DND-41 (cell line): ENCODE data around the gene DNPH1.

ENCODE experiments used
- ATAC-seq: fragments of 200-7000 bp; cut with Tn5 transposase; 3 replicates; pipeline ENCODE4 v1.9.1; 2021; ENCODE audit warnings: low read depth; ENCODE audit not compliant: insufficient read depth
- DNase-seq: peaks from one replicate; pipeline ENCODE4 v3.0.0-alpha.2; 2020
- H2AFZ ChIP-seq: 2 replicates; pipeline ENCODE4 v1.6.0; 2012; ENCODE audit warnings: low read depth, low read length
- H3K27ac ChIP-seq: 2 replicates; pipeline ENCODE4 v1.5.1; 2012; ENCODE audit warnings: low read length, inconsistent platforms
- H3K27me3 ChIP-seq: fragments of 200-600 bp; sonication (generic); 2 replicates; pipeline ENCODE4 v1.6.0; 2012; ENCODE audit warnings: low read length, mild to moderate bottlenecking, inconsistent platforms; ENCODE audit not compliant: insufficient read depth, poor library complexity
- H3K36me3 ChIP-seq: 2 replicates; pipeline ENCODE4 v1.5.1; 2012; ENCODE audit warnings: low read length, inconsistent platforms; ENCODE audit not compliant: insufficient read depth
- H3K4me1 ChIP-seq: 2 replicates; pipeline ENCODE4 v1.5.1; 2012; ENCODE audit warnings: mild to moderate bottlenecking, low read length; ENCODE audit not compliant: insufficient read depth
- H3K4me2 ChIP-seq: 2 replicates; pipeline ENCODE4 v1.6.0; 2012; ENCODE audit warnings: mild to moderate bottlenecking, moderate library complexity, low read length, inconsistent platforms; ENCODE audit not compliant: insufficient read depth
- H3K4me3 ChIP-seq, 2 experiments: fragments of 200-600 bp in 1 of 2; shearing (Covaris generic) in 1 of 2; 2 replicates each; pipeline ENCODE4 v1.5.1; 2012 to 2016; ENCODE audit warnings: inconsistent platforms in 2 of 2, low read length in 2 of 2, mild to moderate bottlenecking in 2 of 2, low read depth in 1 of 2, moderate library complexity in 1 of 2
- H3K79me2 ChIP-seq: 2 replicates; pipeline ENCODE4 v1.6.0; 2012; ENCODE audit warnings: low read length, inconsistent platforms; ENCODE audit not compliant: insufficient read depth
- H3K9ac ChIP-seq: 2 replicates; pipeline ENCODE4 v1.6.0; 2012; ENCODE audit warnings: low read depth, mild to moderate bottlenecking, inconsistent platforms, low read length, moderate library complexity
- H3K9me3 ChIP-seq: 2 replicates; pipeline ENCODE4 v1.5.1; 2012; ENCODE audit warnings: low read length, moderate library complexity, mild to moderate bottlenecking, inconsistent platforms; ENCODE audit not compliant: insufficient read depth, severe bottlenecking
- H4K20me1 ChIP-seq: 2 replicates; pipeline ENCODE4 v1.6.0; 2012; ENCODE audit warnings: low read length; ENCODE audit not compliant: insufficient read depth
- CTCF ChIP-seq: IDR thresholded peaks from 2 replicates; pipeline ENCODE4 v1.5.1; 2012; ENCODE audit warnings: borderline replicate concordance, low read length, moderate library complexity, mild to moderate bottlenecking; ENCODE audit not compliant: poor library complexity, severe bottlenecking; ENCODE audit errors: extremely low read depth
- EZH2 ChIP-seq: IDR thresholded peaks from 3 replicates; pipeline ENCODE4 v1.6.1; 2012; ENCODE audit warnings: borderline replicate concordance, low read depth, mild to moderate bottlenecking, moderate library complexity, low read length, inconsistent platforms; ENCODE audit not compliant: severe bottlenecking

DNPH1 gene

GRCh38 chr6:43235841-43236240 lies 6.6 kb upstream of the DNPH1 start:
- Histone ChIP-seq H3K27ac (no peak overlapping the region), H3K9me3 (no peaks in the 10 kb centered on the region), H3K27me3 (peaks cover 6% of the 10 kb centered on the region), H3K36me3 (no peaks in the 10 kb centered on the region), H2AFZ (no peak overlapping the region), H3K9ac (no peak overlapping the region), H4K20me1 (no peaks in the 10 kb centered on the region), H3K4me2 (no peak overlapping the region), H3K4me1 (no peaks in the 10 kb centered on the region), H3K4me3 (no peak overlapping the region), H3K79me2 (no peaks in the 10 kb centered on the region)
- no peak for TF ChIP-seq EZH2
- TF ChIP-seq CTCF = no peak
- ATAC-seq = no peak
- no peak for DNase-seq

GRCh38 chr6:43231735-43232450 lies 2.6 kb upstream of the DNPH1 start:
- H3K9ac ChIP-seq = no peak overlapping the region
- H3K27ac ChIP-seq = no peak overlapping the region
- H3K4me3 ChIP-seq = no peak overlapping the region
- H4K20me1 ChIP-seq = no peaks in the 10 kb centered on the region
- H3K4me1 ChIP-seq = peaks cover 24% of the 10 kb centered on the region
- H2AFZ ChIP-seq = no peak overlapping the region
- no peaks in the 10 kb centered on the region for H3K36me3 ChIP-seq
- H3K79me2 ChIP-seq = peaks cover 9% of the 10 kb centered on the region
- DNase-seq = no peak
- no peak for TF ChIP-seq EZH2
- TF ChIP-seq CTCF = no peak
- no peaks in the 10 kb centered on the region for H3K9me3 ChIP-seq
- H3K27me3 ChIP-seq = peaks cover 3% of the 10 kb centered on the region
- H3K4me2 ChIP-seq = no peak overlapping the region
- ATAC-seq = no peak

- Histone ChIP-seq H3K27ac (no peak overlapping the region), H3K36me3 (peaks cover 5% of the 10 kb centered on the region; the same call in 1 of the 2 replicates), H3K4me2 (no peak overlapping the region), H3K4me3 (no peak overlapping the region), H3K27me3 (peaks cover 3% of the 10 kb centered on the region), H2AFZ (no peak overlapping the region), H3K9ac (no peak overlapping the region), H3K9me3 (no peaks in the 10 kb centered on the region), H4K20me1 (no peaks in the 10 kb centered on the region), H3K4me1 (peaks cover 30% of the 10 kb centered on the region), H3K79me2 (peaks cover 9% of the 10 kb centered on the region)
- no peak for ATAC-seq
- no peak for DNase-seq
- TF ChIP-seq CTCF (no peak), EZH2 (no peak)
Observed at GRCh38 chr6:43231053-43231452, 1.8 kb upstream of the DNPH1 start.
